Measurements from ENCODE around the gene THBS3. TPM values are rescaled to one million over a fixed set of nuclear protein-coding genes. Genes with fewer than 3 reads are reported as not detected.
A peak's percentile ranks its signal among the peaks of the same experiment; 100 is the strongest.
"Not testable (repeated sequence)": the region's sequence is repeated elsewhere in the genome, so short reads cannot be mapped to it uniquely, and the experiment has no call there.

THBS3 gene
- total RNA-seq, 1 experiment from 2014 or later, result 6.2 TPM

- ChIA-PET POLR2A (interaction anchor here (0.5 to 2.0 kb wide), 4 partner anchors 15 to 32 kb away, joined by 4 to 10 read pairs (median 4); partner anchors contain the start of gene MTX1), CTCF (interaction anchor here (0.6 to 2.5 kb wide), 7 partner anchors 17 to 135 kb away, joined by 3 to 10 read pairs (median 5); partner anchors contain the start of genes KRTCAP2 and THBS3)
- Mint-ChIP-seq H3K9me3 (ENCODE audit: unreplicated experiment) (no peaks in the 10 kb centered on the region), H3K4me3 (ENCODE audit: unreplicated experiment) (peak overlapping the region; percentile 81), H3K36me3 (ENCODE audit: insufficient read depth, unreplicated experiment) (peaks cover 25% of the 10 kb centered on the region), H3K27ac (ENCODE audit: unreplicated experiment) (peak overlapping the region; percentile 80), H3K4me1 (ENCODE audit: low read depth, unreplicated experiment) (peaks cover 25% of the 10 kb centered on the region), H3K27me3 (ENCODE audit: insufficient read depth, unreplicated experiment) (no peaks in the 10 kb centered on the region)
- no peaks in the 10 kb centered on the region for H3K27me3 ChIP-seq (replicated peaks; ENCODE audit: control insufficient read depth, insufficient read depth, low read length)
- peak; percentile 76 to 83 for DNase-seq
- intact Hi-C loops (cut with micrococcal nuclease; ENCODE audit: unreplicated experiment), result loop anchor here (1.0 to 5.0 kb wide), 3 partner anchors 19 to 50 kb away; partner anchors contain the start of gene THBS3
- TF ChIP-seq CTCF (IDR thresholded peaks at IDR 0.05; ENCODE audit: insufficient read depth in 1 of 2, low read depth in 1 of 2, low read length in 1 of 2, severe bottlenecking in 1 of 2, unreplicated experiment in 1 of 2), result peak; percentile 51 to 79
- H3K4me1 ChIP-seq, result peaks cover 22% of the 10 kb centered on the region
- H3K9me3 ChIP-seq, result no peaks in the 10 kb centered on the region
- H3K4me3 ChIP-seq (ENCODE audit: low read depth, low read length), result peak overlapping the region; percentile 62
- no peaks in the 10 kb centered on the region; the same call in 1 of the 2 replicates for H3K36me3 ChIP-seq (ENCODE audit: control insufficient read depth, insufficient read depth, low read length)
- no TSS peak for BruUV-seq (replicated peaks)
Measured at GRCh38 chr1:155226188-155226909, 18.7 kb upstream of the THBS3 start.

GRCh38 chr1:155225404-155225759 lies 17.7 kb upstream of the THBS3 start:
- not testable (repeated sequence) for H3K9me3 Mint-ChIP-seq (ENCODE audit: unreplicated experiment); H3K36me3 ChIP-seq (ENCODE audit: control insufficient read depth, insufficient read depth, low read length); DNase-seq; H3K4me3 ChIP-seq (ENCODE audit: low read depth, low read length); H3K27me3 ChIP-seq (replicated peaks; ENCODE audit: control insufficient read depth, insufficient read depth, low read length); H3K9me3 ChIP-seq; H3K27me3 Mint-ChIP-seq (ENCODE audit: insufficient read depth, unreplicated experiment); BruUV-seq (replicated peaks)
- peak overlapping the region; percentile 80 for H3K27ac Mint-ChIP-seq (ENCODE audit: unreplicated experiment)
- POLR2A ChIA-PET, result interaction anchor here (1.0 to 1.2 kb wide), 3 partner anchors 16 to 31 kb away, joined by 3 to 13 read pairs (median 6); no protein-coding TSS in a partner anchor
- H3K4me3 Mint-ChIP-seq (ENCODE audit: unreplicated experiment), result peak overlapping the region; percentile 81
- intact Hi-C loops (cut with micrococcal nuclease; ENCODE audit: unreplicated experiment), result loop anchor here (5.0 kb wide), 1 partner anchor 33 kb away; no protein-coding TSS in a partner anchor
- CTCF ChIA-PET, result interaction anchor here (1.2 kb wide), 1 partner anchor 31 kb away, joined by 5 read pairs; no protein-coding TSS in a partner anchor
- peaks cover 20% of the 10 kb centered on the region for H3K4me1 Mint-ChIP-seq (ENCODE audit: low read depth, unreplicated experiment)
- H3K4me1 ChIP-seq, result peaks cover 22% of the 10 kb centered on the region
- H3K36me3 Mint-ChIP-seq (ENCODE audit: insufficient read depth, unreplicated experiment), result peaks cover 25% of the 10 kb centered on the region

GRCh38 chr1:155223047-155223446 lies 15.3 kb upstream of the THBS3 start:
- no peak for DNase-seq
- ChIA-PET CTCF (no interaction called here), POLR2A (no interaction called here)
- Histone ChIP-seq H3K36me3 (ENCODE audit: control insufficient read depth, insufficient read depth, low read length) (no peaks in the 10 kb centered on the region; the same call in 1 of the 2 replicates), H3K4me1 (peaks cover 22% of the 10 kb centered on the region), H3K27me3 (replicated peaks; ENCODE audit: control insufficient read depth, insufficient read depth, low read length) (no peaks in the 10 kb centered on the region), H3K4me3 (ENCODE audit: low read depth, low read length) (no peak overlapping the region), H3K9me3 (no peaks in the 10 kb centered on the region)
- no peak for TF ChIP-seq CTCF (IDR thresholded peaks at IDR 0.05; ENCODE audit: insufficient read depth in 1 of 2, low read depth in 1 of 2, low read length in 1 of 2, severe bottlenecking in 1 of 2, unreplicated experiment in 1 of 2)
- Mint-ChIP-seq H3K4me1 (ENCODE audit: low read depth, unreplicated experiment) (peaks cover 28% of the 10 kb centered on the region), H3K36me3 (ENCODE audit: insufficient read depth, unreplicated experiment) (peaks cover 25% of the 10 kb centered on the region), H3K27me3 (ENCODE audit: insufficient read depth, unreplicated experiment) (no peaks in the 10 kb centered on the region), H3K27ac (ENCODE audit: unreplicated experiment) (no peak overlapping the region), H3K9me3 (ENCODE audit: unreplicated experiment) (no peaks in the 10 kb centered on the region), H3K4me3 (ENCODE audit: unreplicated experiment) (no peak overlapping the region)
- no TSS peak for BruUV-seq (replicated peaks)
- intact Hi-C loops (cut with micrococcal nuclease; ENCODE audit: unreplicated experiment), result no loop called here

- H3K36me3 ChIP-seq (ENCODE audit: control insufficient read depth, insufficient read depth, low read length); CTCF ChIA-PET; H3K27ac Mint-ChIP-seq (ENCODE audit: unreplicated experiment); H3K9me3 ChIP-seq; H3K27me3 Mint-ChIP-seq (ENCODE audit: insufficient read depth, unreplicated experiment); H3K9me3 Mint-ChIP-seq (ENCODE audit: unreplicated experiment); H3K36me3 Mint-ChIP-seq (ENCODE audit: insufficient read depth, unreplicated experiment); BruUV-seq (replicated peaks); DNase-seq; H3K27me3 ChIP-seq (replicated peaks; ENCODE audit: control insufficient read depth, insufficient read depth, low read length); H3K4me3 ChIP-seq (ENCODE audit: low read depth, low read length); H3K4me3 Mint-ChIP-seq (ENCODE audit: unreplicated experiment); intact Hi-C loops (cut with micrococcal nuclease; ENCODE audit: unreplicated experiment): not testable (repeated sequence)
- H3K4me1 ChIP-seq, result peaks cover 17% of the 10 kb centered on the region
- H3K4me1 Mint-ChIP-seq (ENCODE audit: low read depth, unreplicated experiment), result peaks cover 20% of the 10 kb centered on the region
- POLR2A ChIA-PET, result interaction anchor here (0.7 kb wide), 1 partner anchor 24 kb away, joined by 3 read pairs; no protein-coding TSS in a partner anchor
Measured at GRCh38 chr1:155220211-155220965, 12.7 kb upstream of the THBS3 start.

Measured in Caco-2 (cell line).